ENCODE measurements around the gene UQCRC1. TPM values are rescaled to one million over a fixed set of nuclear protein-coding genes. Genes with fewer than 3 reads are reported as not detected.

The UQCRC1 gene
- total and polyA plus RNA-seq, 12 donors: 723 to 1,330 (median 1,035) TPM

DNA sequence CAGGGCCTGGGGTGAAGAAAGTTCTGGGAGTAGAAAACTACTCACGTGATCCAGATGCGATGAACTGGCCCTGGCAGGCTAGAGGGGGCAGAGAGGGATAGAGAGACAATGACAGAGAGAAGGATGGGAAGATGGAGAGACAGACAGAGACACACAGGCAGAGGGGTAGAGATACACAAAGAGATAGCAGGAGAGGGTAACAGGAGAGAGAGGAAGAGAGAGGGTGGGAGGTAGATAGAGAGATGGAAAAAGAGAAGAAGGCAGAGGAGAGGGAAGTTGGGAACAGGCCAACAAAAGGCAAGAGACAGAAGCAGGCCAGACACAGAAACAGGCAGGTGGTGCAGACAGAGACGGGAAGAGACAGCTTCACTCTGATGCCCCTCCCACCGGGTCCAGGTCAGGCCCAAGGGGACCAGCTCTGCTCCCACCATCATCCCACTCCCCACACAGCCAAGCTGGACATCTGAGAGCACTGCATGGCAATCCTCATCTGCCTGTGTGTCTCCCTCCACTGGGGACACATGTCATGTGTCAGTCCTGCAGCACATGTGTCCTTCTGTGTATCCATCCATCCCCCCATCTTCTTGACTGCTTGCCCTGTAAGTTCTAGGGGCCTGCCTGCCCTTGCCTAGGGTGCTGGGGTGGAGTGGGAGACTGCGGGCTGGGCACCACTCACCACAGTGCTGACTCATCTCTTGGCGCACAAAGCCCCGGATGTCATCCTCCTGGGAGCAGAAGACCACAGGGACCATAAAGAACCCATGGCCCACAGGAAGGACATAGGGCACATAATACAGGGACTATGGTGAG lies 43.6 kb downstream of the UQCRC1 start:
- Histone ChIP-seq H3K4me1 (peaks cover 0 to 46% (median 6%) of the 10 kb centered on the region in 9 donors), H3K9me3 (no peaks in the 10 kb centered on the region), H3K27ac (no peak overlapping the region), H3K4me3 (no peak overlapping the region), H3K27me3 (no peaks in the 10 kb centered on the region), H3K36me3 (peaks cover 0 to 2% (median 0%) of the 10 kb centered on the region in 9 donors)
- DNase-seq: no peak
- TF ChIP-seq, protein P1, sequence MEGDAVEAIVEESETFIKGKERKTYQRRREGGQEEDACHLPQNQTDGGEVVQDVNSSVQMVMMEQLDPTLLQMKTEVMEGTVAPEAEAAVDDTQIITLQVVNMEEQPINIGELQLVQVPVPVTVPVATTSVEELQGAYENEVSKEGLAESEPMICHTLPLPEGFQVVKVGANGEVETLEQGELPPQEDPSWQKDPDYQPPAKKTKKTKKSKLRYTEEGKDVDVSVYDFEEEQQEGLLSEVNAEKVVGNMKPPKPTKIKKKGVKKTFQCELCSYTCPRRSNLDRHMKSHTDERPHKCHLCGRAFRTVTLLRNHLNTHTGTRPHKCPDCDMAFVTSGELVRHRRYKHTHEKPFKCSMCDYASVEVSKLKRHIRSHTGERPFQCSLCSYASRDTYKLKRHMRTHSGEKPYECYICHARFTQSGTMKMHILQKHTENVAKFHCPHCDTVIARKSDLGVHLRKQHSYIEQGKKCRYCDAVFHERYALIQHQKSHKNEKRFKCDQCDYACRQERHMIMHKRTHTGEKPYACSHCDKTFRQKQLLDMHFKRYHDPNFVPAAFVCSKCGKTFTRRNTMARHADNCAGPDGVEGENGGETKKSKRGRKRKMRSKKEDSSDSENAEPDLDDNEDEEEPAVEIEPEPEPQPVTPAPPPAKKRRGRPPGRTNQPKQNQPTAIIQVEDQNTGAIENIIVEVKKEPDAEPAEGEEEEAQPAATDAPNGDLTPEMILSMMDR (IDR thresholded peaks at IDR 0.05): no peak
- intact Hi-C loops (cut with DNase I): no loop called here
- 66 to 72% methylated on average over 7 of the region's 7 CpGs for WGBS, 2 donors
- peak in 1 of 8 donors; percentile 8 for ATAC-seq

DNA sequence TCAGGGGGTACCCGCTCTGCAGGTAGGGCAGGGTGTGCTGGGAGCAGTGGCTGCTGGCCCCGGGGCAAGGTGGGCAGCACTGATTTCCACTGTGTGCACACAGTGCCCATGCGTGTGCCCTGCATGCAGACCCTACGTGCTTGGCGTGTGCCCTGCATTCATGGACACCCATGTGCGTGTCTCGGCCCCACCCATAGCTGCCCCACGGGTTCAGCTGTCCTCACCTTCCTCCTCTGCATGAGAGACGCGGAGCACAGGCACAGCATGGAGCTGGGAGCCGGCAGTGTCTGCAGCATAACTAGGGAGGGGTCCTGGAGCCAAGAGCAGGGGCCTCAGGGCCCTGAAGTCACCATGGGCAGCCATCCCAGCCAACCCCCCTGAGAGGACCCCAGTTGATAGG lies 44.3 kb downstream of the UQCRC1 start:
- no peaks in the 10 kb centered on the region for H3K9me3 ChIP-seq
- WGBS, 2 donors: 76 to 81% methylated on average over 11 of the region's 11 CpGs
- H3K27me3 ChIP-seq: no peaks in the 10 kb centered on the region
- intact Hi-C loops (cut with DNase I): no loop called here
- TF ChIP-seq, protein P1 (IDR thresholded peaks at IDR 0.05): no peak
- no peaks in the 10 kb centered on the region for H3K36me3 ChIP-seq
- H3K27ac ChIP-seq: no peak overlapping the region
- H3K4me3 ChIP-seq: no peak overlapping the region
- H3K4me1 ChIP-seq: peaks cover 5 to 52% (median 12%) of the 10 kb centered on the region in 9 donors
- DNase-seq: no peak
- no peak for ATAC-seq

DNA sequence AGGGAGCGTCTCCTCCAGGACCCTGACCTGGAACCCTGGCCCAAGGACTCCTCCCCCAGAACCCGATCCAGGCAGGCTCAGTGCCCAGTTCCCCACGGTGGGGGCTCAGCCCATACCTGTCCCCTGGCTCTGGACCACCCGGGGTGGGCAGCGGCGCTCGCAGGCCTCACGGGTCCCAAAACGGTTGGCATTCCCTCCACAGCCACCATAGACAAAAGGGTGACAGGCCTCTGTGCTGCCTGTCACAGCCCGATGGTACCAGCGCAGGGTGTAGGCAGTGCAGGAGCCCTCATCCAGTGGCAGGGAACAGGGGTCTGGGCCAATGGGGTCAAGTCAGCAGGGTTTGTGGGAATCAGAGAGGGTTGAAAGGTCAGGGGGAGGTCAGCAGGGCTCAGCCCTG lies 44.8 kb downstream of the UQCRC1 start:
- peaks cover 8 to 56% (median 16%) of the 10 kb centered on the region in 9 donors for H3K4me1 ChIP-seq
- no peak overlapping the region for H3K4me3 ChIP-seq
- H3K9me3 ChIP-seq: no peaks in the 10 kb centered on the region
- TF ChIP-seq, protein P1 (IDR thresholded peaks at IDR 0.05): no peak
- peak overlapping the region in 1 of 10 donors; percentile 47 for H3K27ac ChIP-seq
- H3K36me3 ChIP-seq: no peaks in the 10 kb centered on the region
- WGBS, 2 donors: 88 to 91% methylated on average over 11 of the region's 11 CpGs
- H3K27me3 ChIP-seq: no peaks in the 10 kb centered on the region
- DNase-seq (no peak), ATAC-seq (no peak)
- intact Hi-C loops (cut with DNase I): no loop called here

DNA sequence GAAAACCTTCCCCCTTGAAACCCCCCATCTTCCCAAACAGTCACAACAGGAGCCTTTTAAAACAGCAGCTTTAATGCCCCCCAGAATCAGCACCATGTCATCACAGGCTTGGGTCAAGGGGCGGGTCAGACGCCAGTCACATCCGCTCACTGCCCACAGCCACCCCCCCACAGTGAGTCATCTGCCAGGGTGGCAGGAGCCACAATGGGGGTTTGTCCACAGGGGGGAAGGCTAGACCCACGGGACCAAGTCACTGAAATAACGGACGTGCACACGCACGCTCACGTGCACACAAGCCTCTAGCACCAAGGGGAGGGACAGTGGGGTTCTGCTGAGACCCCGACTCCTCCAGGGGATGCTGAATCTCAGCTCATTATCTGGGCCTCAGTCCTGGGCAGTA lies 45.4 kb downstream of the UQCRC1 start:
- Histone ChIP-seq H3K4me3 (no peak overlapping the region), H3K4me1 (peaks cover 8 to 62% (median 17%) of the 10 kb centered on the region in 9 donors), H3K27ac (peak overlapping the region in 1 of 10 donors; percentile 47), H3K36me3 (no peaks in the 10 kb centered on the region), H3K27me3 (no peaks in the 10 kb centered on the region), H3K9me3 (no peaks in the 10 kb centered on the region)
- intact Hi-C loops (cut with DNase I): no loop called here
- WGBS, 2 donors: 74 to 82% methylated on average over 10 of the region's 10 CpGs
- TF ChIP-seq, protein P1 (IDR thresholded peaks at IDR 0.05): no peak
- peak in 1 of 2 donors; percentile 32 for DNase-seq
- no peak for ATAC-seq
